DOHH2 (cell line): ENCODE data around the gene CYP26B1.

ENCODE experiments used
- CTCF ChIP-seq: fragments of 200-600 bp; sonication (generic); IDR thresholded peaks from one replicate; pipeline ENCODE4 v1.5.1; 2014; ENCODE audit warnings: antibody characterized with exemption, mild to moderate bottlenecking, low read depth, low read length; ENCODE audit not compliant: poor library complexity, severe bottlenecking
- EZH2phosphoT487 ChIP-seq: fragments of 200-600 bp; sonication (generic); IDR thresholded peaks from 2 replicates; pipeline ENCODE4 v1.6.1; 2017; ENCODE audit warnings: borderline replicate concordance, mild to moderate bottlenecking, antibody characterized with exemption, low read length, moderate library complexity, mixed read lengths

GRCh38 chr2:72082021-72082601, 65.6 kb downstream of the CYP26B1 start:
- TF ChIP-seq CTCF (no peak), EZH2phosphoT487 (no peak)
